Natural killer cell (primary cell): ENCODE data around the gene BRS3. TPM values are rescaled to one million over a fixed set of nuclear protein-coding genes. Genes with fewer than 3 reads are reported as not detected.

Source experiments
- ATAC-seq, 3 donors: fragments of 150-1000 bp in 2 of 3; fragments of 200-7000 bp in 1 of 3; cut with Tn5 transposase; 1 replicate in 1 of 3; 2 replicates in 2 of 3; pipeline ENCODE4 v1.10.0; 2021; ENCODE audit warnings: mild to moderate bottlenecking in 2 of 3, moderate library complexity in 2 of 3
- DNase-seq, 2 donors: peaks; one replicate each; pipeline versions ENCODE4 v3.0.0 to v3.0.0-alpha.2; 2013 to 2021; ENCODE audit warnings: mixed read lengths in 1 of 2
- H3K27ac ChIP-seq: one replicate; pipeline ENCODE4 v1.5.1; 2013; ENCODE audit warnings: mild to moderate bottlenecking, low read length
- H3K27me3 ChIP-seq: one replicate; pipeline ENCODE4 v1.6.1; 2013; ENCODE audit warnings: low read length; ENCODE audit not compliant: control insufficient read depth, insufficient read depth
- H3K36me3 ChIP-seq: one replicate; pipeline ENCODE4 v1.6.1; 2013; ENCODE audit warnings: low read length; ENCODE audit not compliant: control insufficient read depth, insufficient read depth
- H3K4me1 ChIP-seq: one replicate; pipeline ENCODE4 v1.6.1; 2013; ENCODE audit warnings: low read length; ENCODE audit not compliant: control insufficient read depth, insufficient read depth
- H3K4me3 ChIP-seq: one replicate; pipeline ENCODE4 v1.5.1; 2013; ENCODE audit warnings: low read length
- H3K9me3 ChIP-seq: one replicate; pipeline ENCODE4 v1.6.1; 2013; ENCODE audit warnings: low read length; ENCODE audit not compliant: control insufficient read depth, insufficient read depth
- H3K27ac Mint-ChIP-seq, 2 donors: one replicate each; pipeline ENCODE4 v1.8.0; 2022; ENCODE audit warnings: mild to moderate bottlenecking in 2 of 2, mixed read lengths in 2 of 2, moderate library complexity in 1 of 2
- H3K27me3 Mint-ChIP-seq, 2 donors: one replicate each; pipeline ENCODE4 v1.8.0; 2022; ENCODE audit warnings: low read depth in 2 of 2, mixed read lengths in 2 of 2
- H3K36me3 Mint-ChIP-seq: one replicate; pipeline ENCODE4 v1.8.0; 2022; ENCODE audit warnings: mixed read lengths
- H3K4me1 Mint-ChIP-seq, 2 donors: one replicate each; pipeline ENCODE4 v1.8.0; 2022; ENCODE audit warnings: mixed read lengths in 2 of 2
- H3K4me3 Mint-ChIP-seq: one replicate; pipeline ENCODE4 v1.8.0; 2022; ENCODE audit warnings: mild to moderate bottlenecking, moderate library complexity, mixed read lengths
- H3K9me3 Mint-ChIP-seq, 2 donors: one replicate each; pipeline ENCODE4 v1.8.0; 2022; ENCODE audit warnings: mixed read lengths in 2 of 2
- WGBS: methylation state at CpG from one replicate; pipeline ENCODE4 v1.1.7; 2013; ENCODE audit warnings: missing lambda C conversion rate; ENCODE audit not compliant: insufficient coverage; 5-methylcytosine and 5-hydroxymethylcytosine counted together
- intact Hi-C: fragments of 100-400 bp; cut with micrococcal nuclease; formaldehyde crosslinking; loops from one replicate; pipeline ENCODE4 v1.14.2; 2022
- total RNA-seq, 4 donors: library from RNA; stranded (reverse); fragments of 120-200 nt in 1 of 4; gene quantifications; one replicate each; pipeline versions ENCODE4 v1.2.3 to v1.2.4, GENCODE V29; 2013 to 2022
- TF ChIP-seq, protein P1 (sequence below): fragments of 200-600 bp; IDR thresholded peaks from one replicate; pipeline ENCODE4 v1.8.0; 2022; ENCODE audit warnings: antibody characterized with exemption

BRS3 gene
- total RNA-seq, 3 donors from 2014 or later (not counting 1 experiment from before 2014, with no cell fraction given) = not detected

DNA sequence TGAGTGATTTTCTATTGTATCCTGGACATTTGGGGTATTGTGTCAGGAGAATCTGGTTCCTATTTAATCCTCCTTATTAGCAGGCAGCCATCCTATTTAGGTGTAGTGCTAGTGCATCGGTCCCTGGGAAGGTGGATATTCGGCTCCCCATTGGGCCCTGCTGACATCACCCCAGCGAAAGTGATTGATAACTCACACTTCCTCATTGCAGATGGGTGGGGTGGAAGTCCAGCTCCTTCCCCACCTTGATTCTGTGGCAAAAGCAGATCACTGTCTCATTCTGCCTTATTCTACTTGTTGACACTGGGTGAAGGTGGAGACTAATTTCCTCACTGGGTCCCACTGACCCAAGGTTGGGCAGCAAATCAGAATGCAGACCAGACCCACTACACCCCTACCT is 23.2 kb upstream of the BRS3 start:
- intact Hi-C loops = no loop called here
- TF ChIP-seq, protein P1, sequence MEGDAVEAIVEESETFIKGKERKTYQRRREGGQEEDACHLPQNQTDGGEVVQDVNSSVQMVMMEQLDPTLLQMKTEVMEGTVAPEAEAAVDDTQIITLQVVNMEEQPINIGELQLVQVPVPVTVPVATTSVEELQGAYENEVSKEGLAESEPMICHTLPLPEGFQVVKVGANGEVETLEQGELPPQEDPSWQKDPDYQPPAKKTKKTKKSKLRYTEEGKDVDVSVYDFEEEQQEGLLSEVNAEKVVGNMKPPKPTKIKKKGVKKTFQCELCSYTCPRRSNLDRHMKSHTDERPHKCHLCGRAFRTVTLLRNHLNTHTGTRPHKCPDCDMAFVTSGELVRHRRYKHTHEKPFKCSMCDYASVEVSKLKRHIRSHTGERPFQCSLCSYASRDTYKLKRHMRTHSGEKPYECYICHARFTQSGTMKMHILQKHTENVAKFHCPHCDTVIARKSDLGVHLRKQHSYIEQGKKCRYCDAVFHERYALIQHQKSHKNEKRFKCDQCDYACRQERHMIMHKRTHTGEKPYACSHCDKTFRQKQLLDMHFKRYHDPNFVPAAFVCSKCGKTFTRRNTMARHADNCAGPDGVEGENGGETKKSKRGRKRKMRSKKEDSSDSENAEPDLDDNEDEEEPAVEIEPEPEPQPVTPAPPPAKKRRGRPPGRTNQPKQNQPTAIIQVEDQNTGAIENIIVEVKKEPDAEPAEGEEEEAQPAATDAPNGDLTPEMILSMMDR = no peak
- no peaks in the 10 kb centered on the region for H3K4me1 Mint-ChIP-seq
- DNase-seq (no peak), ATAC-seq (no peak)
- H3K36me3 Mint-ChIP-seq = no peaks in the 10 kb centered on the region
- no CpG with 5 or more reads among the region's 3 CpGs for WGBS
- peaks cover 0 to 8% of the 10 kb centered on the region in 2 donors for H3K27me3 Mint-ChIP-seq
- no peaks in the 10 kb centered on the region for H3K9me3 Mint-ChIP-seq
- Histone ChIP-seq H3K27me3 (no peaks in the 10 kb centered on the region), H3K4me1 (no peaks in the 10 kb centered on the region), H3K9me3 (no peaks in the 10 kb centered on the region), H3K4me3 (no peak overlapping the region), H3K36me3 (no peaks in the 10 kb centered on the region), H3K27ac (no peak overlapping the region)
- no peak overlapping the region for H3K27ac Mint-ChIP-seq
- H3K4me3 Mint-ChIP-seq = no peak overlapping the region

DNA sequence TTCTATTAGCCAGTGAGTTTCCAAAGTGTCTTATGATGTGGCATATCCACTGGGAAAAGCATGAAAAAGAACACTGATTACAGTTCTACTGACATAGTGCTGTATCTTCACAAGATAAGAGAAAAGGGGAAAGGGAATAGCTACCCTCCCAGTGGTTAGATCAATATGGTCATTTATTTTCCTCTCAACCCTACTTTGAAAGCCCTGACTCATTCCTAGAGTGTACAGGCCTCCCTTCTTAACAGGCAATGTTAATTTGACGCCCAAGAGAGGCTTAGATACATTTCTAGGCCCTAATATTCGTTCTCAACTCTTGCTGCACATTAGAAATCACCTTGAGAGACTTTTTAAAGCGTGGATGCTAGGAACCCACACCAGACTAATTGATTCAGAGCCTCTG is 20.4 kb upstream of the BRS3 start:
- no peak for DNase-seq
- Histone ChIP-seq H3K27me3 (no peaks in the 10 kb centered on the region), H3K36me3 (no peaks in the 10 kb centered on the region), H3K27ac (no peak overlapping the region), H3K9me3 (no peaks in the 10 kb centered on the region), H3K4me3 (no peak overlapping the region), H3K4me1 (no peaks in the 10 kb centered on the region)
- Mint-ChIP-seq H3K9me3 (no peaks in the 10 kb centered on the region), H3K27ac (no peak overlapping the region), H3K4me1 (no peaks in the 10 kb centered on the region), H3K4me3 (no peak overlapping the region), H3K27me3 (peaks cover 0 to 8% of the 10 kb centered on the region in 2 donors), H3K36me3 (no peaks in the 10 kb centered on the region)
- ATAC-seq = no peak
- TF ChIP-seq, protein P1 = no peak
- intact Hi-C loops = no loop called here
- 84% methylated on average over 3 of the region's 3 CpGs for WGBS

DNA sequence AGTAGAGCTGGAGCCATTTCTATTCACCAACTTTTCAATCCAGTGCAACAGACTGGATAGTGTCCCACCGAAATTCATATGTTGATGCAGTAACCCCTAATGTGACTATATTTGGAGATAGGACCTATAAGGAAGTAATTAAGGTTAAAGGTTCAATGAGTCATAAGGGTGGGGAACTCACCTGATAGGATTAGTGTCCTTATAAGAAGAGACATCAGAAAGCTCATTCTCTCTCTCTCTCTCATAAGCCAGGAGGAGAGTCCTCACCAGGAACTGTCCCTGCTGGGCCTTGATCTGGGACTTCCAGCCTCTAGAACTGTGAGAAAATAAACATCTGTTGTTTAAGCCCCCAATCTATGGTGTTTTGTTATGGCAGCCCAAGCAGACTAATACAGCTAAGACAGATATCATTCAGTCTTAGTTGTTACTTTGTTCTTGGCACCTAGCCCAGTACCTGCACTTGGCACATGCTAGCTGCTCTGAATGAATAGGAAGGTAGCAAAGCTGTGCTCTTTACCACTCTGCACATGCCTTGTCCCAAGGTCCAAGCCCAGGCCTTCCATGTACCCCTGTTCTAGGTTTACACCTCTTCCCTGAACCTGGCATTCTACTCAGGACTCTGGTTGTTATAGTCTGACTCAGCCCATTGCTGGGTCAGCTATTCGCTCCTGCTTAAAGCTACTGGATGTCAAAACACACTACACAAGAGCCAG is 19.2 kb upstream of the BRS3 start:
- DNase-seq = no peak
- H3K9me3 Mint-ChIP-seq = no peaks in the 10 kb centered on the region
- Histone ChIP-seq H3K36me3 (no peaks in the 10 kb centered on the region), H3K27ac (no peak overlapping the region), H3K4me1 (no peaks in the 10 kb centered on the region), H3K9me3 (peaks cover under 1% of the 10 kb centered on the region), H3K27me3 (no peaks in the 10 kb centered on the region), H3K4me3 (no peak overlapping the region)
- no peak overlapping the region for H3K4me3 Mint-ChIP-seq
- 95% methylated on average over 2 of the region's 2 CpGs for WGBS
- TF ChIP-seq, protein P1 = no peak
- no peak for ATAC-seq
- intact Hi-C loops = no loop called here
- H3K4me1 Mint-ChIP-seq = no peaks in the 10 kb centered on the region
- H3K27ac Mint-ChIP-seq = no peak overlapping the region
- H3K27me3 Mint-ChIP-seq = no peaks in the 10 kb centered on the region
- no peaks in the 10 kb centered on the region for H3K36me3 Mint-ChIP-seq

DNA sequence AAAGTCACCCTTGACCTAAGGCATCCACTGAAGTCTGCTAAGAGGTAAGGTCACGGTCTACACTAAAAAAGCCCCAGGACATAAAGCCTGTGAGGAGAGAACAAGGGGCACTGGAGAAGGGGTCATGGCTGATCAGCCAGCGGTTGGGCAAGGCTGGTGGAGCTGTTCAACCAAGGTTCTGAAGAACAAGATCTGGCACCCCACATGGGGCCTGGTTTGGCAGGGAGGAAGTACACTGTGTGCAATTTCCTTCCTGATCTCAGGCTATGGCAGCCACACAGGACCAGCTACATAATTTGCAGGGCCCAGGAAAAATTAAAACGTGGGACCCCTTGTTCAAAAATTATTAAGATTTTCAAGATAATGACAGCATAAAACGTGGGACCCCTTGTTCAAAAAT is 14.1 kb upstream of the BRS3 start:
- TF ChIP-seq, protein P1 = no peak

More for the DNA sequence above, 14.1 kb upstream of the BRS3 start:
- Histone ChIP-seq H3K27me3 (no peaks in the 10 kb centered on the region), H3K4me1 (no peaks in the 10 kb centered on the region), H3K4me3 (no peak overlapping the region), H3K27ac (no peak overlapping the region), H3K9me3 (peaks cover 2% of the 10 kb centered on the region), H3K36me3 (no peaks in the 10 kb centered on the region)
- DNase-seq (no peak), ATAC-seq (no peak)
- Mint-ChIP-seq H3K9me3 (no peaks in the 10 kb centered on the region), H3K27me3 (peaks cover 2 to 10% of the 10 kb centered on the region in 2 donors), H3K4me3 (no peak overlapping the region), H3K4me1 (no peaks in the 10 kb centered on the region), H3K27ac (no peak overlapping the region), H3K36me3 (no peaks in the 10 kb centered on the region)
- intact Hi-C loops = no loop called here
- 70% methylated on average over 4 of the region's 4 CpGs for WGBS
